NCI-H2196 (cell line): ENCODE data around the gene NME5.

Source experiments
- DNase-seq: peaks from one replicate; lab custom pipeline; 2025; ENCODE audit not compliant: unreplicated experiment; lab: John Stamatoyannopoulos, UW

The NME5 gene

GRCh38 chr5:138140268-138140667 lies 1.0 kb upstream of the NME5 start:
- no peak for DNase-seq

DNA sequence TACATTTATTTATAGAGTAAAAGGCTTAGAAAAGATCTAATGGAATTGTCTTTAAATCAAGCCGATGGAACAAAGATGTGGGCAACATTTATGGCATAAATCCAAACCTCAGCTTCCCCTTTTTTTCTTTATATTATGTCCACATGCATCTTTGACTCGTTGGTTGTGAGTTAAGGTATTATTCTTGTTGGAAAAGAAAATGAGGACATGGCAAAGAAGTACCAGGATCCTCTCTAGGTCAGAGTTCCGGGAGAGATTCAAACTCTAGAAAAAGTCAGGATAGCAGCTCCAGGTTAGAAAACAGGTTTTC lies 508 bp upstream of the NME5 start:
- no peak for DNase-seq

GRCh38 chr5:138132543-138132942 lies 6.7 kb downstream of the NME5 start:
- DNase-seq, result no peak

DNA sequence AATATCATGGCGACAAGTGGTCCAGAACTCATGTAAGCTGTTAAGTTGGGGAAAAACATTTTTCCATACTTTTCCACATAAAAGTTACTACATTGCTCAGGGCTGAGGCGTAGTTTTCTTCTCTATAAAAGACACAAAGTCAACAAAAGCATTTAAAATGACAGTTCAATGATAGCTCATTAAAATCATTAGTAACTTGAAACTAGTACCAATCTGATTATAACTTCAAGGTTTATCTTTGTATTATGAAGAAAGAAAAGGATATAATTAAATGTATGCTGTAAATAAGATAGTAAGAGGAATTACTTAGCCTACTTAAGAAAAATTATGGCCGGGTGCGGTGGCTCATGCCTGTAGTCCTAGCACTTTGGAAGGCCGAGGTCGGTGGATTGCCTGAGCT lies 9.9 kb downstream of the NME5 start:
- no peak for DNase-seq

DNA sequence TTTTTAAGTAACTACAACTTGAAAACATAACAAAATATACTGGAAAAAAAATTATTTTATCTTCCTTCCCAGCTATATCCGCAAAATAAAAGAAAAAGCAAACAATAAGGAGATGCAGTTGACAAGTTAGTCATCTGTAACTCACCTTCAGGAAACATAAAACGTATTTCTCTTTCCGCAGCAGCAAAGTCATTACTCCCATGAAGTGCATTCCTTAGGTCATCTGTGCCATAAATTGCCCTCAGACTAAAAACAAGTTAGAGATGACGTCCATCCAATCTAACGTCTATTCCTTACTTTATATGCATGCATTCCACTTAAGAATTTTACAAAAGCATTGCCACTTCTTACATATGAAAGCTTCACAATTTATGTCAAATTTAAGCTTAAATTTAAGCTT lies 10.9 kb downstream of the NME5 start:
- DNase-seq, result no peak

DNA sequence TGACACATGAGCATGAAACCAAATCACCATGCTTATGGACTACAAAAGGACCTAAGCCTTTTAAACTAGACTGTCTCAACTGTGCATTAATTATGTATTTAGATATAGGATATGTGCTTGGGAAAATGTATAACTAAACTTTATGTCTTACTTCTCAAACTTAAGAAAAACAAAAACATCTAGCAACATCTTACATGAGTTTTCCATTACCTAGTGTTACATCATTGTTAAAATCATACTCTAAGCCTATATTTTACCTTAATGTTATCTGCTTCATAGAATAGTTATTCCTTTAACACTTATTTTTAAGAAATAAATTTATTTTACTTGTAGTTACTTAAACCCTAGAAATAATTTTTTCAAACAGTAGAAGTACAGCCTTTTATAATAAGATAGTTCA lies 24.0 kb downstream of the NME5 start:
- no peak for DNase-seq

DNA sequence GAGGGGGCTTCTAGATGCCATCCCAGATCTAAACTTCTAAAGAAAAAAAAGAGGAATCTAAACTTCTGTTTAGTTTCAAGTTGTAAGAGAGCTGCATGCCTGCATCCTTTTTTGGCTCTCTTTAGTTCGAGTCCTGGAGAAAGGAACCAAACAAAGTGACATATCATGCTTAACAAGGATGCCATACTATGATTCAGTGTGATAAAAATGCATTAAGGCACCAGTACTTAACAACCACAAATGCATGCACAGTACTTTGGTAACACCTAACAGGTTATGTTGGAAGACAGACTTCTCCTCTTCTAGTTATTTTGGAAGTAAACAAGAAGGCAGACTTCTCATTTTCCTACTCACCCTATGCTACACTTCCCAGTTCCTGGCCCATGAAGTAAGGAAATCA lies 27.3 kb downstream of the NME5 start:
- DNase-seq, result no peak

DNA sequence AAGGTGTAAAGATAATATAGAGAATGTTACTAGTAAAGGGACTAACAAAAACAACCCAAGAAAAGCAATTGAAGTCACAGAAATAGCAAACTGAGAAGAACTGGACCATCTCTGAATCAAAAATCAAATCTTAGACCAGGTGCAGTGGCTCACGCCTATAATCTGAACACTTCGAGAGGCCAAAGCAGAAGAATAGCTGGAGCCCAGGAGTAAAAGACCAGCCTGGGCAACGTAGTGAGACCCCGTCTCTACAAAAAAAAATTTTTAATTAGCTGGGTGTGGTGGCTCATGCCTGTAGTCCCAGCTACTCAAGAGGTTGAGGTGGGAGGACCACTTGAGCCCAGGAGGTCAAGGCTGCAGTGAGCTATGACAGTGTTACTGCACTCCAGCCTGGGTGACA lies 28.0 kb downstream of the NME5 start:
- DNase-seq, result no peak

- no peak for DNase-seq
These were observed 28.8 kb downstream of the NME5 start for GRCh38 chr5:138110266-138110963.

- DNase-seq, result no peak
These were observed 29.6 kb downstream of the NME5 start for GRCh38 chr5:138109463-138110265.

- no peak for DNase-seq
These were observed 32.0 kb downstream of the NME5 start for GRCh38 chr5:138107213-138107612.

- no peak for DNase-seq
These were observed 33.5 kb downstream of the NME5 start for GRCh38 chr5:138105709-138106108.

- DNase-seq, result no peak
These were observed 36.0 kb downstream of the NME5 start for GRCh38 chr5:138103319-138103637.

- no peak for DNase-seq
These were observed 36.5 kb downstream of the NME5 start for GRCh38 chr5:138102454-138103318.

- DNase-seq, result no peak
These were observed 42.0 kb downstream of the NME5 start for GRCh38 chr5:138096997-138097828.

- no peak for DNase-seq
These were observed 42.9 kb downstream of the NME5 start for GRCh38 chr5:138096363-138096762.

- no peak for DNase-seq
These were observed 43.9 kb downstream of the NME5 start for GRCh38 chr5:138095100-138095907.

GRCh38 chr5:138093036-138093435 lies 46.2 kb downstream of the NME5 start:
- no peak for DNase-seq

DNA sequence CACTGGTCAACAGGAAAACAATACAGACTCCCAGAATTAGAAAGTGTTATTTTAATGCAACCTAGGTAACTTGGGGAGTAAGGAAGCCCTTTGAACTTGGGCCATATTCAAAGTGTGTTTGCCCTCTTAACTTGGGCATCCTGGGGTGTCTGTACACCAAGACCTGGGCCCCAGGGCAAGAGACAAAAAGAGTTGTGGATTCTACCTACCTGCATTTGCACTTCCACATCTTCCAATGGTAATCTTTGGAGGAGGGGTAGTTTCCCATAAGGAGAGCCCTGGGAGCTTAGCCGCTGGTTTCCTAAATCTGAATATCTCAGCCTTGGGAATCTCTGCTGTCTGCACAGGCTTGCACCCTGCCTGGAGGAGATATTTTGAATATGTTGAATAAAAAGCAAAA lies 46.9 kb downstream of the NME5 start:
- DNase-seq, result no peak

- no peak for DNase-seq
These were observed 47.5 kb downstream of the NME5 start for GRCh38 chr5:138091685-138092084.
